Inferior parietal cortex (tissue), 1 donor: Measurements from ENCODE around the gene EXOC3L4.

ENCODE experiments used
- DNase-seq: peaks from one replicate; pipeline ENCODE4 v3.0.0-alpha.2; 2016; ENCODE audit errors: extremely low spot score

The EXOC3L4 gene

DNA sequence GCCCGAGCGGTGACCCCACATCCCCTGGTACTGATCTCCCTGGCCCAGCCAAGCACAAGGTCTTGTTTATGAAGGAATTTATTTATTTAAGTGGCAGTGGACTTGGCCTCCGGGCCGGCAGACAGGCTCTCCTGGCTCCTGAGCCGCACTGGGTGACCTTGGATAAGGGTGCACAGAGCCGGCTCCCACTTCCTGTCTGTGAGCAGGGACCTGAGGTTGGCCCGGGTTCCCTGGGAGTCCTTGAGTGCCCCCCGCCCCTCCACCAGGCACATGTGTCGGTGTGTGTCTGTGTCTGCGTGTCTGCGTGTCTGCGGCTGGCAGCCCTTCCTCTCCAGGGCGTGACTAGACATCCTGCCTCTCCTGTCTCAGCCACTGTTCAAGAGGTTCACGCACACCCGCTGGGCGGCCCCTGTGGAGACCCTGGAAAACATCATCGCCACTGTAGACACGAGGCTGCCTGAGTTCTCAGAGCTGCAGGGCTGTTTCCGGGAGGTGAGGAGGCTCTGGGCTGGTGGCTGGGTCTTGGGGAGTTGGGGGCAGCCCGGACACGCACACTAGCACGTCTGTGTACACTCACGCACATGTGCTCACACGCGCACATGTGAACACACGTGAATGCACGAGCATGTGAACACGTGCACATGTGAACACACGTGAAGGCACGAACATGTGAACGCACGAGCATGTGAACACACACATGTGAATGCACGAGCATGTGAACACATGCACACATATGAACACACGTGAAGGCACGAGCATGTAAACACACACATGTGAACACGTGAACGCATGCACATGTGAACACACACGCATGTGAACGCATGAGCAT, 38.1 kb downstream of the EXOC3L4 start:
- DNase-seq: no peak

DNA sequence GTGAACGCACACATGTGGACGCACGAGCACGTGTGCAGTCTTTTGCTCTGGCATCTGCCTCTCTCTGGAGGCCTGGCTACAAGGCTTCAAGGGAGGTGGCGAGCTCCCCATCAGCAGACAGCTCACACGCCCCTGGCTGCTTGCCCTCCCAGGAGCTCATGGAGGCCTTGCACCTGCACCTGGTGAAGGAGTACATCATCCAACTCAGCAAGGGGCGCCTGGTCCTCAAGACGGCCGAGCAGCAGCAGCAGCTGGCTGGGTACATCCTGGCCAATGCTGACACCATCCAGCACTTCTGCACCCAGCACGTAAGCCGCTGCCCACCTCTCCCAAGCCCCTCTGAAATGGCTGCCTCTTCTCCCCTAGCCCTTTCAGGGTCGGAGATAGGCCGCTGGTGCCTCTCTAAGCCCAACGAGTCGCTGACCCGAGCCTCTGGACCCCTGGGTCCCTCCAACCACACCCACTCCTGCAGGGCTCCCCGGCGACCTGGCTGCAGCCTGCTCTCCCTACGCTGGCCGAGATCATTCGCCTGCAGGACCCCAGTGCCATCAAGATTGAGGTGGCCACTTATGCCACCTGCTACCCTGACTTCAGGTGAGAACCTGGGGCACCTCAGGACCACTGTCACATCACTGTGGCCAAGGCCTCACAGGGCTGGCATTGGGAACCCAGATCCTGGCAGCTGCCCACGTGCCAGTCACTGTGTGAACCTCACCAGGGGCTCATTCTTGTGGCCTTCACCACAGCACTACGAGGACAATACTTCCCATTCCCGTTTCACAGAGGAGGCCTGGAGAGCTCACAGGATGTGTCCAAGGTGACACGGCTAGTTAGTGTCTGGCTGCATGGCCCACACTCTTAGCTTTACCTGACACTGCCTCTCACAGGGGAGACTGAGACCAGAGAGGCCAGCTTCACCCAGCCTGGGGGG, 39.0 kb downstream of the EXOC3L4 start:
- DNase-seq: no peak

DNA sequence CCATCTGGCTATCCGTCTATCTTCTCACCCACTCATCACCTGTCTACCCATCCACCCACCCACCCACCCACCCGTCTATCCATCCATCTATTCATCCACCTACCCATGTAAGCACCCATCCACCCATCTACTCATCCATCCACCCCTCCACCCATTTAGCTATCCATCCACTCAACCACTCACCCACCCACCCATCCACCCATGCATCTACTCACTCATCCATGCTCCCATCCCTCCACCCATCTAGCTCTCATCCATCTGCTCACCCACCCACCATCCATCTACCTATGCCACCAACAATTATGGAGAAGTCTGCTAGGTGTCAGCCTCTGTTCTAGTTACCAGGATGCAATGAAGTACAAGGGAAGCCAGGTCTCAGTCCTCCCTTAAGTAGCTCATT, 39.9 kb downstream of the EXOC3L4 start:
- no peak for DNase-seq

DNA sequence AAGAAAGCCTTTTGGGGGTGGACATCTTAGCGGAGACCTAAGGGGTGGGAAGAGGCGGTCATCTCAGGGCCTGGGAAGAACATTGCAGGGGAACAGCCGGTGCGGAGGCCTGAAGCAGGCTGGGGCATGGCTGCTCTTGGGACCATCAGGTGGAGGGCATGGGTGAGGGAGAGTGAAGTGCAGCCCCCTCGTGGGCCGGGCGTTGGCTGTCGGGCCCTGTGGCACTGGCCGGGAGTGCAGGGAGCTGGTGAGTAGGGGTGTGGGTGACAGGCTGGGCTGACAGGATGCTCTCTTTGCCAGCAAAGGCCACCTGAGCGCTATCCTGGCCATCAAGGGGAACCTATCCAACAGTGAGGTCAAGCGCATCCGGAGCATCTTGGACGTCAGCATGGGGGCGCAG, 40.4 kb downstream of the EXOC3L4 start:
- DNase-seq: no peak

DNA sequence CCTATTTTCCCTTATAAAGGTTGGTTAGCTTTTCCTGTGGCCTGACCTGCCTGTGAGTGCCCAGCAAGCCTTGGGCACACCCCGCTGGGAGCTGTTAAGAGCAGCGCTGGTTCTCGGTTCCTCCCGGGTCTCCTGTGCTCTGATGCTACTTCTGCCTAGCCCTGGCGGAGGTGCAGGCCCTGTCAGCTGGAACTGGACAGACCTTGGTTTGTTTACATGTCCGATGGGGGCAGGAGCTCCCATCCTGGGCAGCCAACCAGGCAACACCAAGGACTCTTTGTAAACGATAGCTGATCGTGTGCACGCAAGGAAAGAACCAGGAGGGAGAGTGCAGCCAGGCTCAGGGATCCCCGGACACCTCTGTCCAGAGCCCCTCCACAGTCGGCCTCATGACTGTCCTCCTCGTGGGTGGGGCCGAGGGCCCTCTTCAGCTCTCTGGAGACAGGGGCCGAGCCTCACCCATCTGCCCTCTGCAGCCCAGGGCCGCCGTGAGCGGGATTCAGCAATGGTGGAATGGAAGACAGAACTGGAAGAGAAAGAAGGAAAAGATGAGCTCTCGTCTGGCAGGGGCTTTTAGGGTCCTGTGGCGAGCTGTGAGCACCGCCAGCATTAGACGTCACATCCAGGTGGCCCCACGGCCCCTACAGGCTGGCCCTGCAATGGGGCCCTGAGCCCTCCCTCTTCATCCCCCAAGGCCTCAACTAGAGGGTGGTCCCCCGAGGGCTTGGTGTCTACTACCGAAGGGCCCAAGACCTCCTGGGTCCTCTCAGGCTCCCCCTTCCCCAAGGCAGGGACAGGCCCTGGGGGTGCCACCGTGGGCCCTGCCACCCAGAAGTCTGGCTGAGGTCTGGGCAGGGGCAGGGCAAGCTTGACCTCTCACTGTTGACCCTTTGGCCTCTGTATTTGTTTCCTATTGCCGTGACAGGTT, 41.1 kb downstream of the EXOC3L4 start:
- no peak for DNase-seq

DNA sequence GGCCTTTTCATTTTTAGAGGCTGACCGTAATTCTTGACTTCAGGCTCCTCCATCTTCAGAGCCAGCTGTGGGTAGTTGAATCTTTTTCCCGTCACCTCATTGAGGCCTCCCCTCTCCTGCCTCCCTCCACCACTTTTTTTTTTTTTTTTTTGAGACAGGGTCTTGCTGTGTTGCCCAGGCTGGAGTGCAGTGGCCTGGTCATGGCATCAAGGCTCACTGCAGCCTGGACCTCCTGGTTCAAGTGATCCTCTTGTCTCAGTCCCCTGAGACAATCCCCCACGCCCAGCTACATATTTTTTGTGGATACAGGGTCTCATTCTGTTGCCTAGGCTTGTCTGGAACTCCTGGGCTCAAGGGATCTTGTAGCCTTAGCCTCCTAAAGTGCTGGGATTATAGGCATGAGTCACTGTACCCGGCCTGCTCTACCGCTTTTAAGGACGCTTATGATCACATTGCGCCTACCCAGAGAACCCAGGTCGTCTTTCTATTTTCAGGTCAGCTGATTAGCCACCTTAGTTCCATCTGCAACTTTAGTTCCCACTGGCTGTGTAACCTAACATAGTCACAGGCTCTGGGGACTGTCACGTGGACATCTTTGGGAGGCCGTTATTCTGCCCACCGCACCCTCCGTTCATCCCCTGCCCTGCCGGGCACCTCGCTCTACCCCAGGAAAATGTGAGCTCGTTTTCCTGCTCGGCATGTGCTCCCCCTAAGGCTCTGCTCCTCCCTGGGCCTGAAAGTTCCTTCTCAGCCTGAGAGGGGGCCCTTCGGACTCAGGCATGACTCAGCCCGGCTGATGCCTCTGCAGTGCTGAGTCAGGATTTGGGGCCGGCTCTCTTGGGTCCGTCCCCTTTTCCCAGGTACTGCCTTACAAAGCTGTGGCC, 42.1 kb downstream of the EXOC3L4 start:
- DNase-seq: no peak

DNA sequence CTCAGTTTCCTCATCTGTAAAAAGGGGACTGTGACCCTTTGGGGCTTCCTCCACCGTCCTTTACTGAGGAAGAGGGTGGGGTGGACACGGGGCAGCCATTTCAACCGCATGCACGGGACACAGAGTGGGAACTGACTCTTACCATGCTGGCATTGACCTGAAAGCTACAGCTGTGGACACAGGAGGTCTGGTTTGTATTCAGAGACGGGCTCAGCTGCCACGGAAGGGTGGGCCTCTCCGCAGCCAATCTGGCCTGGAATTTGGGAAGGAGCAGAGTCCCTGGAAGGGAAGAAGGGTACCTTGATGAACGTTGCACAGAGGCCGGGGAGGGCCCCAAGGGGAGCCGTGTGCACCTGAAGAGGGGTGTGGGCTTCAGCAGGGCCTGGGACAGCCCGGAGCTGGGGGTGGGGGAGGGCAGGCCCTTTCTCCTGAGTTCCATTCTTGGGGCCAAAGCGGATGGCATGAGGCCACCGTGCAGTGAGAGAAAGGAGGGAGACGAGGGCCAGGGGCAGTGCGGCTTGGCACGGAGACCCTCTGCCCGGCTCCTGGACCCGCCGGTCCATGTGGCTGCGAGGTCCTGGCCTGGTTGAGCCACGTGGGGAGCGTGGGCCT, 43.3 kb downstream of the EXOC3L4 start:
- no peak for DNase-seq

DNA sequence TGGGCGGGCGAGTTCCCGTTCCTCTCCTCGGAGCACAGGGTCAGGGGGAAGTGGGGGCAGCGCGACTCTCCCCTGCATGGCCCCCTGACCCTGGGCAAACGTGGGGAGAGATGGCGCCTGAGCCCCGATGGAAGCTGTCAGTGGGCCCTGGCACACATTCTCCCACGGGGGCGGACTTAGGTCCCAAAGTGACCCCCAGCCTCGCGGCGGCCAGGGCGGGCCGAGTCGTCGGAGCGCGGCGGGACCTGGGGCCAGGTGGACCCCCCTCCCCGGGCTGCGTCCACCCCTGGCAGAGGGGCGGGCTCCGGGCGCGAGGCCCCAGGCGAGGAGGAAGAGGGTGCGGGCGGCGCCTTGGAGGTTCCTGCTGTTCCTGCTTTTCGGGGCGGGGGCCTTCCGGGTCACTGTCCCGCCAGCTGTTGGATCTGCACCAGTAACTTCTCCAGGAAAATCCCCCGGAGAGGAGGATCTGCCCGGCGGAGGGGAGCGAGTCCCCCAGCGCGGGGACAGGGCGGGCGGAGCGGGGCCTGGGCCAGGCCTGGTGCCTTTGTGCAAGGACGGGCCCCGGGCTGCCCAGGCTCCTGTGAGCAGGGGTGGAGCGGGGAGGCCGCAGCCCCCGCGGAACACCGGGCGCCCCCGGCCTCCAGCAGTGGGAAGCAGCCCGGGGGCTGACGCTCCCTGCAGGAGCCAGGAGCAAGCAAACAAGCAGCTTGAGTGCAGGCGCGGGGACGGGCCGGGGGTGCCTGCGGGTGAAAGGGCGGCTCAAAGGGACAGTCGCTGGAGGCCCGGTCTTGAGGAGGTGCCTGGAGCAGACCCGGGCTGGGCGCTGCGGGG, 44.0 kb downstream of the EXOC3L4 start:
- DNase-seq: no peak

DNA sequence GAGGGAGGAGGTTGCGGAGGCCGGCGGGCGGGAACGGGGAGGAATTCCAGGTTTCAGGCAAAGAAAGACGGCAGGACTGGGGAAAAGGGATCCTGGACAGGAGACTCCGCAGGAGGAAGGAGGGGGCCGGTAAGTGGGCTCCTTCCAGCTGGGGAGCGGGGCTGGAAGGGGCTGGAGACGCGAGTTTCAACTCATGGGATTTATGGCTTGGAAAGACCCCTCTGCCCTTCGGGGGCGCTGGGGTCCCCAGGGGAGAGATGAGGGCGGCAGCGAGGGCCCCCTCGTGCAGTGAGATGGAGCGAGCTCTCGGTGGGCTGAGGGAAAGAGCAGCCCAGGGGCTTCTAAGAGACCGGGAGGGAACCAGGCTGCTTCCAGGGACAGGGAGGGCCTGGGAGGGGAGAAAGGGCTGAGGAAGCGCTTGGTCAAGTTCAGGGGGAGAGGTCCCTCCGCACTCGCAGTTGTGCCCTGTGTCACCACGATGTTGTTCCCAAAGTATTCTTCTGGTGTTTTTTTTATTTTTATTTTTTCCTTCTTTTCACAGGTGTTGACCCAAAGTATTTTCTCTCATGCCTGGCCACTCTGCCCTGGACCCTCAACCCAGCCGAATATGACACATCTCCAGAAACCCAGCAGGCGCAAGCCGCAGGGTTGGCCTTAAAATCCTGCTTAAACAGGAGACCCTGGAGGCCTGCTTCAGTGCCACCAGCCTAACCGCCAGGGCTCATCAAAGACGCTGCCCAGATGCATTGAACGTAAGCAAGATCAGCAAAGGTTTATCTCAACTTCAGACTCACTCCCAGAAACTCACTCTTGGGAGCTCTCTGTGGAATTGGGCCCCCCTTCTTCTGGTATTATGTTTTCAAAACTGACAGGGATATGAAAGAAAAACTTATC, 44.9 kb downstream of the EXOC3L4 start:
- no peak for DNase-seq

GRCh38 chr14:103140316-103141109, 46.0 kb downstream of the EXOC3L4 start:
- no peak for DNase-seq

DNA sequence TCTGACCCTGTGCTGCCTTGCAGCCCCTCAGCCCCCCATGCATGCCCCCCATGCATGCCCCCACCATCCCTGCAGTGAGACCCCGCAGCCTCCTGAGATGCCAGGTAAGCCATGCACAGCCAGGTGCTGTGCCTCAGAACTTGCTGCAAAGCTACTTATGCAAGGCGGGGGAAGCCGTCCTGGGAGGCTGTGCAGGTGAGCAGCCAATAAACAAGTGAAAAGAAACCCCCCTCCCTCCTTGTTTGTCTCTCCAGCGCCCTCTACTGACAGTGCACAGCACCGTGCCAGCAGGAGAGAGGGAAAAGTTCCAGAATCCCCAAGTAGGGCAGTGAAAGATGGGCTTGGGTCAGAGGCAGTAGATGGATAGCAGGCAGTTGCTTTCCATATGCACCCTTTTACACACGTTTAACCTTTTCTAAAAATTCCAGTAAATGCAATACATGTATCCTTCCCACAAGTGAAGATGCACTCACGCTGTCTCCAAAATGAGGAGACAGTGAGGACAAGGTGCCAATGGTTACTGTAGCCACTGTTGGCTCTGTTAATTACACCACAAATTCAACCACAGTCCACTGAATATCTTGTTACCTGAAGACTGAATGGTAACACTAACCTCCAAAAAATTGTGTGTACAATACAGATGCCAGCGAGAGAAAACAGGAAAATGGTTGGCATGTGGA, 46.7 kb downstream of the EXOC3L4 start:
- no peak for DNase-seq

DNA sequence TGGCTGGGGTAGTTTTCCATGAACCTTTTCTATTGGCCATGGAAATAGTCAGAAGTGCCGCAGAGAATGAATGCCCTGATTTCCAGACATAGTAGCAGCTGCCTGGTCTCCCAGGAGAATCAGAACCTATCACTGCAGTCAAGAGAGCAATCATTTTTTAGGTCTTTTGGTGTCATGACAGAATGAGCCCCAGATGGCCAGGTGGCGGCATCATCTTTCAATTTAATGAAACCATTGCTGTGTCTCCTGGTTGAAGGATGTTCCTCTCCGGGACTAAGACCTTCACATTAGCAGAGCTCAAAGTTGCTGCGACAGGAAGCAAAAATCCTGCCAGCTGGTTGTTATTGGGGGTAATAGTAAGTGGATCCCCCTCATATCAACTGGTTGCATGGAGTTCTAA, 47.5 kb downstream of the EXOC3L4 start:
- DNase-seq: no peak

DNA sequence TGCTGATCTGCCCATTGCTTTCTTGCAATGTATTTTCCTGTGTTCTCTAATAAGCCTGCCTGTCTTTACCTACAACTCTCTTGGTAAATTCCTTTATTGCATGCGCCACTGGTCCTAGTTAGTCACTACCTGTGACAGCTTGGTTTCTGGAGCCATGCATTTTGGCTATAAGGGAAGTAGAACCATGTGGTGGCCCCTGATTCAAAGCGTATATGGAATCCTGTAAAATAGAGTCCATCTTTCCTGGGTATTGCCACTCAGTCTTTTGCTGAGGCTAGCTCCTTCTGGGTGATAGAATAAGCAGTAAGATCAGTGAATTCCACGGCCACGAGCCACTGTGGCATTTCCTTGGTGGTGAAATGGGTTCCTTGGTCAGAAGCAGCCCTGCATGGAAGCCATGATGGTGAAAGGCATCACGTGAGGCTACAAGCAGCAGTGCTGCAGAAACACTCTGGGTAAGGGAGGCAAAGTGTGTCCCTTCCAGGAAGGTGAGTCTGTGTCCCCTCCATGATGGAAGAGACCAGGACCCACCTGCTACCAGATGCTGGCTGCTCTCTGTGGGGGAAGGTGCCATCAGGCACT, 48.3 kb downstream of the EXOC3L4 start:
- no peak for DNase-seq

DNA sequence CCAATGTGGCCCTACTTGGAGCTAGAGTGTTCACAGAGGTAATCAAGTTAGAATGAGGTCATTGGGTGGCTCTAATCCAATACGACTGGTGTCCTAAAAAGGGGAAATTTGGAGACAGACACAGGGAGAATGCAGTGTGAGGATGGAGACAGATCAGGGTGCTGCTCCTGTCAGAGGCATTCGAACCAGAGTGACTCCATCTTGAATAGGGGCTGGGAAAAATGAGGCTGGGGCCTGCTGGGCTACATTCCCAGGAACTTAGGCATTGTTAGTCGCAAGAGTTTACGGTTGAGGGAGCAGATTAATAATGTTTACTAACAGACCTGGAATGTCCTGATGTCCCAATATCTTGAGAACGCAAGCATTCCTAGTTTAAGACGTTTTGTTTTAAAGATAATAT, 49.0 kb downstream of the EXOC3L4 start:
- DNase-seq: no peak

DNA sequence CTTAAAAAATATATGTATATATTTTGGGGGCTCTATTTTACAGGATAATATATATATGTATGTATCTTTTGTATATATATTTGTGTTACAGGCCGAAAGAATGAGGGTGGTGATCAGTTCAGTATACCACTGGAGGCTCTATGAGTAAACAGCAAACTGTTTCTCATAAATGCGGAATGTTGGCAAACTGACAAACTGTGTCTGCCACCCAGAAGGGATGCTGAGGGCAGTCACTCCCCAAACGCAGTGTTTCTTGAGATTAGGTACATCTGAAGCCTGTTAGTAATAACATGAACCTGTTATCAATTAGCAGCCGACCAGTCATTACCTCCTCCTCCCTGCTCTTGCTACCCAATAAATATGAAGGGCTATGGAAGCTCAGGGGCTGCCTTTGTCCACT, 49.6 kb downstream of the EXOC3L4 start:
- no peak for DNase-seq

- no peak for DNase-seq
Measured at GRCh38 chr14:103146141-103146709, 51.7 kb downstream of the EXOC3L4 start.
